D721Med (cell line): ENCODE results near the gene GRK4.

Source experiments
- DNase-seq: peaks from one replicate; pipeline ENCODE4 v3.0.0; 2011; ENCODE audit warnings: low spot score; ENCODE audit not compliant: insufficient read length
- FAIRE-seq: peaks from 2 replicates; lab custom pipeline; 2011; peaks lifted over from hg19 to GRCh38; lab: Jason Lieb, UNC
- CTCF ChIP-seq: IDR thresholded peaks from 2 replicates; pipeline ENCODE4 v1.5.1; 2012; ENCODE audit warnings: mild to moderate bottlenecking, control low read depth; ENCODE audit not compliant: insufficient read depth; ENCODE audit errors: missing control alignments

GRK4 gene

GRCh38 chr4:2927696-2928075 lies 35.7 kb upstream of the GRK4 start:
- no peak for TF ChIP-seq CTCF
- DNase-seq, result no peak
- FAIRE-seq, result no peak

GRCh38 chr4:2928242-2929176 lies 34.9 kb upstream of the GRK4 start:
- no peak for DNase-seq
- FAIRE-seq, result no peak
- no peak for TF ChIP-seq CTCF

- TF ChIP-seq CTCF, result no peak
- no peak for FAIRE-seq
- no peak for DNase-seq
These were observed 33.9 kb upstream of the GRK4 start for GRCh38 chr4:2929469-2929868.

- no peak for TF ChIP-seq CTCF
- FAIRE-seq (no peak), DNase-seq (no peak)
These were observed 33.1 kb upstream of the GRK4 start for GRCh38 chr4:2930135-2930757.

GRCh38 chr4:2930758-2931511 lies 32.4 kb upstream of the GRK4 start:
- FAIRE-seq (no peak), DNase-seq (no peak)
- no peak for TF ChIP-seq CTCF

- TF ChIP-seq CTCF, result no peak
- DNase-seq (no peak), FAIRE-seq (no peak)
These were observed 31.7 kb upstream of the GRK4 start for GRCh38 chr4:2931512-2932301.
